HepG2 (cell line): ENCODE data around the gene HHIPL1. TPM values are rescaled to one million over a fixed set of nuclear protein-coding genes. Genes with fewer than 3 reads are reported as not detected.

ENCODE experiments used
- ARNTL ChIP-seq: sonication (generic); formaldehyde crosslinking; IDR thresholded peaks from 2 replicates; pipeline ENCODE4 v1.4.0; 2020; ENCODE audit warnings: mild to moderate bottlenecking, missing genetic modification reagents
- EZH2 ChIP-seq: conservative IDR thresholded peaks from 2 replicates; pipeline ENCODE4 v1.6.1; 2012; ENCODE audit warnings: mild to moderate bottlenecking, low read depth, low read length, moderate library complexity
- HMGXB3 ChIP-seq: sonication (generic); formaldehyde crosslinking; IDR thresholded peaks from 2 replicates; pipeline ENCODE4 v1.4.0; 2020; ENCODE audit warnings: missing genetic modification reagents, borderline replicate concordance
- ISX ChIP-seq: sonication (generic); formaldehyde crosslinking; conservative IDR thresholded peaks from 2 replicates; pipeline ENCODE4 v1.5.0; 2020; ENCODE audit warnings: missing genetic modification reagents
- KDM2A ChIP-seq: sonication (generic); formaldehyde crosslinking; IDR thresholded peaks from 2 replicates; pipeline ENCODE4 v1.4.0; 2020; ENCODE audit warnings: low read depth, missing genetic modification reagents, borderline replicate concordance
- MEIS1 ChIP-seq: sonication (generic); formaldehyde crosslinking; IDR thresholded peaks from 2 replicates; pipeline ENCODE4 v1.9.0; 2021; ENCODE audit warnings: mild to moderate bottlenecking, missing genetic modification reagents, moderate library complexity, borderline replicate concordance
- MZF1 ChIP-seq: sonication (generic); formaldehyde crosslinking; IDR thresholded peaks from 2 replicates; pipeline ENCODE4 v1.8.1; 2023; ENCODE audit warnings: mild to moderate bottlenecking, missing genetic modification reagents, borderline replicate concordance
- NR3C1 ChIP-seq: sonication (generic); formaldehyde crosslinking; IDR thresholded peaks from 2 replicates; pipeline ENCODE4 v1.4.0; 2020; ENCODE audit warnings: missing genetic modification reagents
- PHB2 ChIP-seq: fragments of 450-650 bp; IDR thresholded peaks from 2 replicates; pipeline ENCODE4 v1.6.1; 2018; ENCODE audit not compliant: partially characterized antibody
- PHF20 ChIP-seq: sonication (generic); formaldehyde crosslinking; IDR thresholded peaks from 2 replicates; pipeline ENCODE4 v1.5.0; 2020; ENCODE audit warnings: mild to moderate bottlenecking, missing genetic modification reagents
- POLR2AphosphoS2 ChIP-seq: IDR thresholded peaks from 2 replicates; pipeline ENCODE4 v1.6.1; 2011; ENCODE audit warnings: low read depth, low read length, improper control_type of control experiment
- POLR2AphosphoS5 ChIP-seq: IDR thresholded peaks from 2 replicates; pipeline ENCODE4 v1.6.1; 2012; ENCODE audit warnings: low read depth, low read length
- REXO4 ChIP-seq: sonication (generic); formaldehyde crosslinking; IDR thresholded peaks from 2 replicates; pipeline ENCODE4 v1.8.0; 2022; ENCODE audit warnings: missing genetic modification reagents, mild to moderate bottlenecking, borderline replicate concordance
- RFXAP ChIP-seq: sonication (generic); formaldehyde crosslinking; IDR thresholded peaks from 2 replicates; pipeline ENCODE4 v1.4.0; 2020; ENCODE audit warnings: missing genetic modification reagents, borderline replicate concordance
- TBL1XR1 ChIP-seq: fragments of 150-350 bp; IDR thresholded peaks from 2 replicates; pipeline ENCODE4 v1.6.1; 2014; ENCODE audit warnings: borderline replicate concordance, low read length; ENCODE audit not compliant: partially characterized antibody
- ZEB1 ChIP-seq: IDR thresholded peaks from 2 replicates; pipeline ENCODE4 v1.6.1; 2012; ENCODE audit warnings: mild to moderate bottlenecking, low read depth, inconsistent platforms; ENCODE audit not compliant: insufficient replicate concordance
- ZFP41 ChIP-seq: sonication (generic); formaldehyde crosslinking; IDR thresholded peaks from 2 replicates; pipeline ENCODE4 v1.4.0; 2020; ENCODE audit warnings: mild to moderate bottlenecking, missing genetic modification reagents, borderline replicate concordance
- ZFP82 ChIP-seq: sonication (generic); formaldehyde crosslinking; IDR thresholded peaks from 2 replicates; pipeline ENCODE4 v1.5.1; 2020; ENCODE audit warnings: mild to moderate bottlenecking, missing genetic modification reagents, borderline replicate concordance
- ZFY ChIP-seq: sonication (generic); formaldehyde crosslinking; IDR thresholded peaks from 2 replicates; pipeline ENCODE4 v1.4.0; 2020; ENCODE audit warnings: missing genetic modification reagents
- ZNF121 ChIP-seq: sonication (generic); formaldehyde crosslinking; IDR thresholded peaks from 2 replicates; pipeline ENCODE4 v1.5.0; 2020; ENCODE audit warnings: mild to moderate bottlenecking, missing genetic modification reagents
- ZNF251 ChIP-seq: sonication (generic); formaldehyde crosslinking; IDR thresholded peaks from 2 replicates; pipeline ENCODE4 v1.9.0; 2021; ENCODE audit warnings: mild to moderate bottlenecking, missing genetic modification reagents
- ZNF253 ChIP-seq: sonication (generic); formaldehyde crosslinking; IDR thresholded peaks from 2 replicates; pipeline ENCODE4 v1.8.0; 2022; ENCODE audit warnings: mild to moderate bottlenecking, missing genetic modification reagents, borderline replicate concordance
- ZNF44 ChIP-seq: sonication (generic); formaldehyde crosslinking; IDR thresholded peaks from 2 replicates; pipeline ENCODE4 v1.5.1; 2020; ENCODE audit warnings: mild to moderate bottlenecking, missing genetic modification reagents
- ZNF549 ChIP-seq: sonication (generic); formaldehyde crosslinking; IDR thresholded peaks from 2 replicates; pipeline ENCODE4 v1.5.0; 2020; ENCODE audit warnings: missing genetic modification reagents
- polyA plus RNA-seq, 8 experiments: library from polyadenylated mRNA; depleted of rRNA in 3 of 8; stranded (reverse) in 7 of 8; unstranded in 1 of 8; fragments of >200 nt; fragmentation: Illumina TruSeq in 4 of 8; extraction: Trizol in 4 of 8; gene quantifications; 2 replicates each; pipeline versions ENCODE4 v1.2.1 to v1.2.3, GENCODE V29; 2011 to 2016; ENCODE audit warnings: low read depth in 4 of 8, missing spikeins in 1 of 8, mixed read lengths in 1 of 8; ENCODE audit not compliant: insufficient read depth in 1 of 8
- total RNA-seq, 5 experiments: library from RNA; depleted of rRNA; stranded (reverse); fragments of >200 nt; fragmentation: Illumina TruSeq; extraction: Trizol; gene quantifications; 2 replicates each; pipeline ENCODE4 v1.2.3, GENCODE V29; 2016; ENCODE audit warnings: low read depth in 1 of 5
- TF ChIP-seq, protein P1 (sequence below): sonication (generic); formaldehyde crosslinking; IDR thresholded peaks from 2 replicates; pipeline ENCODE4 v1.4.0; 2020; ENCODE audit warnings: missing genetic modification reagents

Gene HHIPL1
- total and polyA plus RNA-seq, 2 of the 13 experiments (the other 11 are each of a cell fraction or from before 2014, with no cell fraction given) = not detected

DNA sequence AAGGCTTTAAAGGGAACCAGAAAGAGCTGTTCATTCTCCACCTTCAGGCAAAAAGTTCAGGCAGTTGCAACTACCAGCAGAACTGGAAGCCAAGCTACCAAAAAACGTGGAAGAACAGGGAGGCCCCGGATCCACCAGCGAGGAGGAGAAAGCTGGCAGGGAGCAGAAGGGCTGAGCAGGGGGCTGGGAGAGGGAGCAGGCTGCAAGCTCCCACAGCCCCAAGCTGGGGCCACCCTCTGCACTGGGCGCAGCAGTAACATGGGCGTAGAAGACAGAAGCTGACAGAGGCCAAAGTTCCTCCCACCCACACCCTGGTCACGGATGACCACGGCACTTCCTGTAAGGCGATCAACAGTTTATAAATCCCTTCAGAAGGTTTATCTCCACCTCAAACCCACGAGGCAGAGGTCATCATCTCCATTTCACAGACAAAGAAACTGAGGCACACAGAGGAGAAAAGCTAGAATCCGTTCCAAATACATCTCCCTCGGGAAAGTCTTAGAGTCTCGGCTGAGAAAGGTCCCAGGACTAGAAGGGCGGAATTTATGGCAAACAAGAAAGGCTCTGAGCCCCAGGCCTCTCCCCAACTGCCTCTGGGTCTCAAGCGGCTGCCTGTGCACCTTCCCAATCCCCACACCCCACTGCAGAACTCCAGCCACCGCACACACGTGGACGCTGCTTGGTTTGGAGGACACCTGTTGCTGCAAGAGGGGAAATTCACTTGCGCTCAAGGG, 42.7 kb upstream of the HHIPL1 start (continued):
- TF ChIP-seq ZFY (CRISPR knock-in tag) (peak; percentile 31; the same call in 1 of the 2 replicates), ZNF549 (CRISPR knock-in tag) (no peak), ZNF251 (CRISPR knock-in tag) (no peak), EZH2 (no peak), PHF20 (no peak), ARNTL (CRISPR knock-in tag) (no peak; the same call in 1 of the 2 replicates), ISX (CRISPR knock-in tag) (no peak), ZFP82 (CRISPR knock-in tag) (no peak), MEIS1 (peak; percentile 9; the same call in 1 of the 2 replicates), PHB2 (no peak), ZEB1 (no peak), ZNF253 (CRISPR knock-in tag) (no peak), NR3C1 (CRISPR knock-in tag) (no peak), HMGXB3 (no peak), TBL1XR1 (no peak), ZNF44 (CRISPR knock-in tag) (0 out of 2 replicates have a peak, but pooled peaks have one; percentile 46), ZNF121 (CRISPR knock-in tag) (no peak), RFXAP (CRISPR knock-in tag) (0 out of 2 replicates have a peak, but pooled peaks have one; percentile 26), POLR2AphosphoS5 (0 out of 2 replicates have a peak, but pooled peaks have one; percentile 38), KDM2A (CRISPR knock-in tag) (peak; percentile 49; the same call in 1 of the 2 replicates), POLR2AphosphoS2 (no peak), MZF1 (CRISPR knock-in tag) (no peak), REXO4 (CRISPR knock-in tag) (no peak), ZFP41 (CRISPR knock-in tag) (no peak)
- TF ChIP-seq, protein P1, sequence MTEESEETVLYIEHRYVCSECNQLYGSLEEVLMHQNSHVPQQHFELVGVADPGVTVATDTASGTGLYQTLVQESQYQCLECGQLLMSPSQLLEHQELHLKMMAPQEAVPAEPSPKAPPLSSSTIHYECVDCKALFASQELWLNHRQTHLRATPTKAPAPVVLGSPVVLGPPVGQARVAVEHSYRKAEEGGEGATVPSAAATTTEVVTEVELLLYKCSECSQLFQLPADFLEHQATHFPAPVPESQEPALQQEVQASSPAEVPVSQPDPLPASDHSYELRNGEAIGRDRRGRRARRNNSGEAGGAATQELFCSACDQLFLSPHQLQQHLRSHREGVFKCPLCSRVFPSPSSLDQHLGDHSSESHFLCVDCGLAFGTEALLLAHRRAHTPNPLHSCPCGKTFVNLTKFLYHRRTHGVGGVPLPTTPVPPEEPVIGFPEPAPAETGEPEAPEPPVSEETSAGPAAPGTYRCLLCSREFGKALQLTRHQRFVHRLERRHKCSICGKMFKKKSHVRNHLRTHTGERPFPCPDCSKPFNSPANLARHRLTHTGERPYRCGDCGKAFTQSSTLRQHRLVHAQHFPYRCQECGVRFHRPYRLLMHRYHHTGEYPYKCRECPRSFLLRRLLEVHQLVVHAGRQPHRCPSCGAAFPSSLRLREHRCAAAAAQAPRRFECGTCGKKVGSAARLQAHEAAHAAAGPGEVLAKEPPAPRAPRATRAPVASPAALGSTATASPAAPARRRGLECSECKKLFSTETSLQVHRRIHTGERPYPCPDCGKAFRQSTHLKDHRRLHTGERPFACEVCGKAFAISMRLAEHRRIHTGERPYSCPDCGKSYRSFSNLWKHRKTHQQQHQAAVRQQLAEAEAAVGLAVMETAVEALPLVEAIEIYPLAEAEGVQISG (CRISPR knock-in tag) = no peak
